Measurements from ENCODE around the gene MYBPC1. TPM values are rescaled to one million over a fixed set of nuclear protein-coding genes. Genes with fewer than 3 reads are reported as not detected.

The MYBPC1 gene
- total and polyA plus RNA-seq, 2 of the 4 experiments (the other 2 are of a cell fraction), result not detected

GRCh38 chr12:101597164-101597563 is 2.4 kb downstream of the MYBPC1 start:
- POLR2A ChIA-PET (ENCODE audit: unreplicated experiment), result no interaction called here
- H2BK20ac ChIP-seq (ENCODE audit: low read depth, low read length), result no peak overlapping the region
- no peaks in the 10 kb centered on the region for H3K36me3 ChIP-seq (ENCODE audit: control insufficient read depth, insufficient read depth, low read length)
- no peak for ATAC-seq (ENCODE audit: low read depth)
- no peaks in the 10 kb centered on the region for H4K20me1 ChIP-seq (ENCODE audit: insufficient read depth, low read length)
- no peaks in the 10 kb centered on the region for H3K79me1 ChIP-seq (ENCODE audit: low read depth in 1 of 2, low read length in 2 of 2)
- H3K9me3 ChIP-seq (ENCODE audit: control insufficient read depth, insufficient read depth, low read length), result no peaks in the 10 kb centered on the region
- H3K18ac ChIP-seq (ENCODE audit: low read depth, low read length), result no peak overlapping the region
- dilution Hi-C loops (cut with HindIII; ENCODE audit: low sequenced_read_pairs, unreplicated experiment) (no loop called here), in situ Hi-C loops (cut with MboI; ENCODE audit: low sequenced_read_pairs) (no loop called here), intact Hi-C loops (cut with micrococcal nuclease) (no loop called here)
- no peak overlapping the region for H2AFZ ChIP-seq (replicated peaks; ENCODE audit: low read length, poor library complexity)
- H2AK9ac ChIP-seq (replicated peaks; ENCODE audit: low read depth, low read length, poor library complexity), result no peak overlapping the region
- H2BK5ac ChIP-seq (ENCODE audit: low read depth, low read length, poor library complexity, severe bottlenecking), result no peak overlapping the region
- no peak for DNase-seq
- H2BK15ac ChIP-seq (ENCODE audit: low read depth, low read length), result no peak overlapping the region
- H3K56ac ChIP-seq (ENCODE audit: extremely low read depth, insufficient read depth, low read length), result no peak overlapping the region
- CTCF ChIA-PET, result no interaction called here
- no peak overlapping the region for H3K23ac ChIP-seq (ENCODE audit: low read depth, low read length)
- no peak overlapping the region for H4K8ac ChIP-seq (ENCODE audit: low read depth in 2 of 2, low read length in 2 of 2)
- H3K4me3 ChIP-seq (ENCODE audit: insufficient read depth, low read depth, low read length), result no peak overlapping the region
- H3K9me1 ChIP-seq (ENCODE audit: insufficient read depth, low read length), result no peaks in the 10 kb centered on the region
- no CpG with 5 or more reads among the region's 2 CpGs for WGBS, 2 experiments (ENCODE audit: extremely low coverage in 2 of 2, insufficient read length in 1 of 2)
- no peak overlapping the region for H2BK120ac ChIP-seq (ENCODE audit: low read depth, low read length)
- H3K4me1 ChIP-seq (ENCODE audit: control insufficient read depth, insufficient read depth, low read length), result no peaks in the 10 kb centered on the region
- no peaks in the 10 kb centered on the region for H3K27me3 ChIP-seq (ENCODE audit: control insufficient read depth, insufficient read depth, low read length)
- H4K91ac ChIP-seq (ENCODE audit: insufficient read depth, low read depth, low read length), result no peak overlapping the region
- no peak overlapping the region for H3K4me2 ChIP-seq (ENCODE audit: low read depth, low read length)
- no TSS peak for BruUV-seq (replicated peaks)
- no peak overlapping the region for H3K9ac ChIP-seq (ENCODE audit: low read depth, low read length)
- H3K27ac ChIP-seq (ENCODE audit: insufficient read depth, low read length), result no peak overlapping the region
- no peak overlapping the region for H3K4ac ChIP-seq (ENCODE audit: low read depth, low read length)
- H3K14ac ChIP-seq (replicated peaks; ENCODE audit: low read depth, low read length), result no peak overlapping the region
- no peak overlapping the region for H4K5ac ChIP-seq (ENCODE audit: low read depth, low read length)
- no peak for TF ChIP-seq FOS (IDR thresholded peaks at IDR 0.05; ENCODE audit: low read depth, low read length)
- TF ChIP-seq RFX5 (IDR thresholded peaks at IDR 0.05; ENCODE audit: low read depth, low read length), result no peak
- TF ChIP-seq CEBPB (IDR thresholded peaks at IDR 0.05; ENCODE audit: low read depth, low read length), result no peak
- TF ChIP-seq MXI1 (IDR thresholded peaks at IDR 0.05; ENCODE audit: borderline replicate concordance, low read depth, low read length), result no peak
- no peak overlapping the region for H2AK5ac ChIP-seq (ENCODE audit: low read depth, low read length)

Measured in IMR-90 (cell line).